Subcutaneous adipose tissue (tissue), 4 donors: ENCODE measurements around the gene NFS1. TPM values are rescaled to one million over a fixed set of nuclear protein-coding genes. Genes with fewer than 3 reads are reported as not detected.

Source experiments
- CTCF ChIP-seq: fragments of 450-650 bp; IDR thresholded peaks from one replicate; pipeline ENCODE4 v1.5.1; 2016; ENCODE audit warnings: low read depth, mild to moderate bottlenecking, control low read depth, antibody characterized with exemption, moderate library complexity
- total RNA-seq, 4 donors: library from RNA; depleted of rRNA; stranded (reverse); fragments of >200 nt; gene quantifications; one replicate each; pipeline ENCODE4 v1.1.0, GENCODE V29; 2016

Gene NFS1
- total RNA-seq, 4 donors from 2014 or later = 17.4 to 34.7 (median 24.3) TPM

GRCh38 chr20:35698298-35699126 lies 640 bp downstream of the NFS1 start:
- TF ChIP-seq CTCF = no peak

- TF ChIP-seq CTCF = no peak
Observed at GRCh38 chr20:35697696-35698297, 1.4 kb downstream of the NFS1 start.

GRCh38 chr20:35695978-35696377 lies 3.2 kb downstream of the NFS1 start:
- TF ChIP-seq CTCF = no peak

DNA sequence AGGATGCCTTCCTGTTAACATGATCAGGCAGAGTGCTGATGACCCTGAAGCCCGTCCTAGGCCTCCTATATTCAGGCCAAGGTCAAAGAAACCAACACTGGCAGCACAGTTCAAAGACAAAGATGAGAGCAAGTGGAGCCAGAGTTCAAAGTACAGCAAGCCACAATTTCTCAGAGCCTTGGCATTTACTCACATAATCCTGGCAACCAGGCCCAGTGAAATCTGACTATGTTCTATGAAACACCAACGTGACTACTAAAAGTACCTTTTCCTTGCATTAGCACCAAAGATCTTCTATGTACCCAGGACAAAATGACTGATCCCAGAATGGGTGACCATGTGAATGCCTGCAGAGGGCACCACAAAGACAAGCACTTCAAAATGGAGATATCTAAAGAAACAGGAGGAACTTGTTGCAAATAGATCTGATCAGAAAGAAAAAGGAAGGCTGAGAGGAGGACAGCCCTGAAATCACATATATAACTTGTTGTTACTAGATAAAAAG lies 3.9 kb downstream of the NFS1 start:
- no peak for TF ChIP-seq CTCF

DNA sequence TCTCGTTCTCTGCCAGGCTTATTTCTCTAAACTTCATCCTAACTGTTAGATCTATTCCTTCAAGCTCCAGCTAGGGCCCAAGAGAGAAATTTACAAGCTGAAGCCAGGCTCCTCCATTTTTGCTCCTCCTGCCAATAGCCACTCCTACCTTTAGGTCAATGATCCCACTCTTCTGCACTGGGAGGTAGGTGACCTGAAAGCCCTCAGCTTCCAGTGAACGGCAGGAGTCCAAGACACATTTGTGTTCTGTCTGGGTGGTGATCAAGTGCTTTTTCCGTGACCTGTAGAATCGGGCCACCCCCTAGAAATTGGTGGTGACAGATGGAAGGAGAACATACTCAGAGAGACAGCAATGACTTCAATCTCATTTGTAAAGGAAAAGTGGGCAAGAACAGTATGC lies 8.9 kb downstream of the NFS1 start:
- no peak for TF ChIP-seq CTCF

GRCh38 chr20:35681960-35682359 lies 17.2 kb downstream of the NFS1 start:
- no peak for TF ChIP-seq CTCF

- no peak for TF ChIP-seq CTCF
Observed at GRCh38 chr20:35680452-35681183, 18.5 kb downstream of the NFS1 start.
